Endothelial cell of umbilical vein (primary cell): ENCODE data around the gene CDC23.
"Not testable (repeated sequence)": the region's sequence is repeated elsewhere in the genome, so short reads cannot be mapped to it uniquely, and the experiment has no call there.

Source experiments
- EZH2 ChIP-seq: IDR thresholded peaks from 2 replicates; pipeline ENCODE4 v1.6.1; 2012; ENCODE audit warnings: borderline replicate concordance, low read depth, mild to moderate bottlenecking, moderate library complexity, low read length, inconsistent platforms; ENCODE audit not compliant: severe bottlenecking
- FOS ChIP-seq: IDR thresholded peaks from 2 replicates; pipeline ENCODE4 v1.6.1; 2011; ENCODE audit warnings: mild to moderate bottlenecking, low read length, moderate library complexity, borderline replicate concordance; ENCODE audit not compliant: insufficient read depth
- GATA2 ChIP-seq: IDR thresholded peaks from 2 replicates; pipeline ENCODE4 v1.7.0; 2011; ENCODE audit warnings: low read depth, mild to moderate bottlenecking, moderate library complexity, mixed read lengths, low read length; ENCODE audit not compliant: insufficient read length, insufficient read depth
- JUN ChIP-seq: IDR thresholded peaks from 2 replicates; pipeline ENCODE4 v1.6.1; 2011; ENCODE audit warnings: borderline replicate concordance, low read depth; ENCODE audit not compliant: insufficient read length, insufficient read depth
- MYC ChIP-seq: IDR thresholded peaks from one replicate; pipeline ENCODE4 v1.6.1; 2011; ENCODE audit warnings: mild to moderate bottlenecking, low read depth, low read length
- POLR2A ChIP-seq: IDR thresholded peaks from 2 replicates; pipeline ENCODE4 v1.6.1; 2012; ENCODE audit warnings: low read depth, mild to moderate bottlenecking, control low read depth, low read length
- POLR2AphosphoS5 ChIP-seq: IDR thresholded peaks from 2 replicates; pipeline ENCODE4 v1.6.1; 2012; ENCODE audit warnings: low read depth, mild to moderate bottlenecking, control low read depth, low read length, moderate library complexity; ENCODE audit not compliant: insufficient read depth
- TF ChIP-seq, protein P1 (sequence below), 2 donors: IDR thresholded peaks; 1 replicate in 1 of 2; 2 replicates in 1 of 2; pipeline ENCODE4 v1.5.1; 2011; ENCODE audit warnings: low read length in 2 of 2, mild to moderate bottlenecking in 2 of 2, moderate library complexity in 2 of 2, control low read depth in 1 of 2, inconsistent platforms in 1 of 2, low read depth in 1 of 2; ENCODE audit not compliant: insufficient read depth in 1 of 2; ENCODE audit errors: extremely low read depth in 1 of 2
- TF ChIP-seq, protein P2 (sequence below): IDR thresholded peaks from 2 replicates; pipeline ENCODE4 v1.6.1; 2011; ENCODE audit not compliant: insufficient read depth, insufficient read length

DNA sequence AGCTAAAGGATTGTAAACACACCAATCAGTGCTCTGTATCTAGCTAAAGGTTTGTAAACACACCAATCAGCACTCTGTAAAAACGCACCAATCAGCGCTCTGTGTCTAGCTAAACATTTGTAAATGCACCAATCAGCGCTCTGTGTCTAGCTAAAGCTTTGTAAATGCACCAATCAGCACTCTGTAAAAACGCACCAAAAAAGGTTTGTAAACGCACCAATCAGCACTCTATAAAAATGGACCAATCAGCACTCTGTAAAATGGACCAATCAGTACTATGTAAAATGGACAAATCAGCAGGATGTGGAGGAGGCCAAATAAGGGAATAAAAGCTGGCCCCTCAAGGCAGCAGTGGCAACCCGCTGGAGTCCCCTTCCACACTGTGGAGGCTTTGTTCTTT lies 69.5 kb downstream of the CDC23 start:
- TF ChIP-seq, protein P1, sequence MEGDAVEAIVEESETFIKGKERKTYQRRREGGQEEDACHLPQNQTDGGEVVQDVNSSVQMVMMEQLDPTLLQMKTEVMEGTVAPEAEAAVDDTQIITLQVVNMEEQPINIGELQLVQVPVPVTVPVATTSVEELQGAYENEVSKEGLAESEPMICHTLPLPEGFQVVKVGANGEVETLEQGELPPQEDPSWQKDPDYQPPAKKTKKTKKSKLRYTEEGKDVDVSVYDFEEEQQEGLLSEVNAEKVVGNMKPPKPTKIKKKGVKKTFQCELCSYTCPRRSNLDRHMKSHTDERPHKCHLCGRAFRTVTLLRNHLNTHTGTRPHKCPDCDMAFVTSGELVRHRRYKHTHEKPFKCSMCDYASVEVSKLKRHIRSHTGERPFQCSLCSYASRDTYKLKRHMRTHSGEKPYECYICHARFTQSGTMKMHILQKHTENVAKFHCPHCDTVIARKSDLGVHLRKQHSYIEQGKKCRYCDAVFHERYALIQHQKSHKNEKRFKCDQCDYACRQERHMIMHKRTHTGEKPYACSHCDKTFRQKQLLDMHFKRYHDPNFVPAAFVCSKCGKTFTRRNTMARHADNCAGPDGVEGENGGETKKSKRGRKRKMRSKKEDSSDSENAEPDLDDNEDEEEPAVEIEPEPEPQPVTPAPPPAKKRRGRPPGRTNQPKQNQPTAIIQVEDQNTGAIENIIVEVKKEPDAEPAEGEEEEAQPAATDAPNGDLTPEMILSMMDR (IDR thresholded peaks at IDR 0.05; ENCODE audit: extremely low read depth in 1 of 2, insufficient read depth in 1 of 2, low read depth in 1 of 2, low read length in 2 of 2) = not testable (repeated sequence)
- not testable (repeated sequence) for TF ChIP-seq POLR2A, EZH2, MYC, POLR2AphosphoS5, GATA2, JUN, FOS
- TF ChIP-seq, protein P2, sequence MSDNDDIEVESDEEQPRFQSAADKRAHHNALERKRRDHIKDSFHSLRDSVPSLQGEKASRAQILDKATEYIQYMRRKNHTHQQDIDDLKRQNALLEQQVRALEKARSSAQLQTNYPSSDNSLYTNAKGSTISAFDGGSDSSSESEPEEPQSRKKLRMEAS = not testable (repeated sequence)
